ENCODE measurements around the gene KIAA0586.

The KIAA0586 gene

GRCh38 chr14:58460772-58461171, 33.3 kb downstream of the KIAA0586 start:
- POLR2A ChIA-PET = no interaction called here
- CTCF ChIA-PET = no interaction called here
- no peak for DNase-seq (ENCODE audit: extremely low spot score)
- TF ChIP-seq, protein P1, sequence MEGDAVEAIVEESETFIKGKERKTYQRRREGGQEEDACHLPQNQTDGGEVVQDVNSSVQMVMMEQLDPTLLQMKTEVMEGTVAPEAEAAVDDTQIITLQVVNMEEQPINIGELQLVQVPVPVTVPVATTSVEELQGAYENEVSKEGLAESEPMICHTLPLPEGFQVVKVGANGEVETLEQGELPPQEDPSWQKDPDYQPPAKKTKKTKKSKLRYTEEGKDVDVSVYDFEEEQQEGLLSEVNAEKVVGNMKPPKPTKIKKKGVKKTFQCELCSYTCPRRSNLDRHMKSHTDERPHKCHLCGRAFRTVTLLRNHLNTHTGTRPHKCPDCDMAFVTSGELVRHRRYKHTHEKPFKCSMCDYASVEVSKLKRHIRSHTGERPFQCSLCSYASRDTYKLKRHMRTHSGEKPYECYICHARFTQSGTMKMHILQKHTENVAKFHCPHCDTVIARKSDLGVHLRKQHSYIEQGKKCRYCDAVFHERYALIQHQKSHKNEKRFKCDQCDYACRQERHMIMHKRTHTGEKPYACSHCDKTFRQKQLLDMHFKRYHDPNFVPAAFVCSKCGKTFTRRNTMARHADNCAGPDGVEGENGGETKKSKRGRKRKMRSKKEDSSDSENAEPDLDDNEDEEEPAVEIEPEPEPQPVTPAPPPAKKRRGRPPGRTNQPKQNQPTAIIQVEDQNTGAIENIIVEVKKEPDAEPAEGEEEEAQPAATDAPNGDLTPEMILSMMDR (IDR thresholded peaks at IDR 0.05; ENCODE audit: control extremely low read depth, extremely low read depth, low read depth, missing control alignments) = no peak

GRCh38 chr14:58463147-58463546, 35.6 kb downstream of the KIAA0586 start:
- no peak for DNase-seq (ENCODE audit: extremely low spot score)
- TF ChIP-seq, protein P1 (IDR thresholded peaks at IDR 0.05; ENCODE audit: control extremely low read depth, extremely low read depth, low read depth, missing control alignments) = no peak
- ChIA-PET POLR2A (no interaction called here), CTCF (interaction anchor here (1.3 to 2.9 kb wide), 3 partner anchors 11 to 38 kb away, joined by 3 to 9 read pairs (median 6); no protein-coding TSS in a partner anchor)

- DNase-seq (ENCODE audit: extremely low spot score) = no peak
- TF ChIP-seq, protein P1 (IDR thresholded peaks at IDR 0.05; ENCODE audit: control extremely low read depth, extremely low read depth, low read depth, missing control alignments) = no peak
- ChIA-PET CTCF (interaction anchor here (0.7 to 1.4 kb wide), 2 partner anchors 9 to 37 kb away, joined by 3 to 4 read pairs; no protein-coding TSS in a partner anchor), POLR2A (no interaction called here)
Measured at GRCh38 chr14:58464652-58465051, 37.1 kb downstream of the KIAA0586 start.

DNA sequence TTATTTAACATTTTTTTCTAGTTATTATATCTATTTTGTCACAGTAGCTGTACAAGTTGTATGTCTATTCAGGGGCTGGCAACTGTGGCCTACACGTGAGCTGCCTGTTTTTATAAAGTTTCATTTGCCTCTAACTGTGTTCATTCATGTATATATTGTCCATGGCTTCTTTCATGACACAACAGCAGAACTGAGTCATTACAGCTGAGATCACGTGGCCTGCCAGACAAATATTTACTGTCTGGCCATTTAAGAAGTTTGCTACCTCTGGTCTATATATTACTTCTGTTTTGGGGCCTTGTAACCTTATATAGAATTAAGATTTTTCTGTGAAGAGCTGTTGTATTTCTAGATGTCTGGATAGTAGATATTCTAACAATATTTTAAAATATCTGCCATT, 37.9 kb downstream of the KIAA0586 start:
- CTCF ChIA-PET = interaction anchor here (0.7 to 1.4 kb wide), 2 partner anchors 10 to 36 kb away, joined by 3 to 4 read pairs; no protein-coding TSS in a partner anchor
- TF ChIP-seq, protein P1 (IDR thresholded peaks at IDR 0.05; ENCODE audit: control extremely low read depth, extremely low read depth, low read depth, missing control alignments) = no peak
- POLR2A ChIA-PET = no interaction called here
- no peak for DNase-seq (ENCODE audit: extremely low spot score)

DNA sequence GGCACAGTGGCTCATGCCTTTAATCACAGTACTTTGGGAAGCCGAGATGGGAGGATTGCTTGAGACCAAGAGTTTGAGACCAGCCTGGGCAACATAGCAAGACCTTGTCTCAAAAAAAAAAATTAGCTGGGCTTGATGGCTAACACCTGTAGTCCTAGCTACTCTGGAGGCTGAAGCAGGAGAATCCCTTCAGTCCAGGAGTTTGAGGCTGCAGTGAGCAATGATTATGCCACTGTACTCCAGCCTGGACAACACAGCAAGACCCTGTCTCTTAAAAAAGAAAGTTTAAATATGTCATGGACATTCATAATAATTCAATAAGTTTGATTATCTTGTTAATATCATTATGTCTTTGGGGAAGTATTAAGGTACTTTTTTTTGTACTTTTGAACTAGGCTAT, 38.9 kb downstream of the KIAA0586 start:
- ChIA-PET CTCF (interaction anchor here (1.1 to 1.9 kb wide), 4 partner anchors 10 to 35 kb away, joined by 4 to 7 read pairs (median 4); no protein-coding TSS in a partner anchor), POLR2A (interaction anchor here (0.6 kb wide), 1 partner anchor 21 kb away, joined by 3 read pairs; no protein-coding TSS in a partner anchor)
- no peak for DNase-seq (ENCODE audit: extremely low spot score)

DNA sequence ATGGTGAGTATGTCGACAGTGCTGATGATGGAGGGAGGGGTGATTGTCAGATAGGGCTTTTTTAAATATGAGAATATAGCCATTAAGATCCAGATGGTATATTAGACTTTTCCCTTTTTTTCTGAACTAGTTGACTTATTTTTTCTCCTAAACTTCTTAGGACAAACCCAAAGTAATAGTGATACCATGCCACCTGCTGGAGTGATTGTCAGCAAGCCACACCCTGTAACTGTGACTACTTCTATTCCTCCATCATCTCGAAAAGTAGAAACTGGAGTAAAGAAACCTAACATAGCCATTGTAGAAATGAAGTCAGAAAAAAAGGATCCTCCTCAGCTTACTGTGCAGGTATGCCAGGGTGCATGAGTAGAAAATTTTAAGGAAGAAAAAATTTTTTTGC, 40.1 kb downstream of the KIAA0586 start:
- ChIA-PET POLR2A (no interaction called here), CTCF (interaction anchor here (1.1 to 1.9 kb wide), 4 partner anchors 10 to 34 kb away, joined by 4 to 7 read pairs (median 4); no protein-coding TSS in a partner anchor)
- TF ChIP-seq, protein P1 (IDR thresholded peaks at IDR 0.05; ENCODE audit: control extremely low read depth, extremely low read depth, low read depth, missing control alignments) = no peak
- DNase-seq (ENCODE audit: extremely low spot score) = no peak

More for the DNA sequence above, 38.9 kb downstream of the KIAA0586 start:
- TF ChIP-seq, protein P1 (IDR thresholded peaks at IDR 0.05; ENCODE audit: control extremely low read depth, extremely low read depth, low read depth, missing control alignments) = no peak

Data from GM10248 (cell line).